ENCODE results near the gene AGO3. TPM values are rescaled to one million over a fixed set of nuclear protein-coding genes. Genes with fewer than 3 reads are reported as not detected.

The AGO3 gene
- total and polyA plus RNA-seq, 2 experiments from 2014 or later, result 19.2 to 27.3 TPM

DNA sequence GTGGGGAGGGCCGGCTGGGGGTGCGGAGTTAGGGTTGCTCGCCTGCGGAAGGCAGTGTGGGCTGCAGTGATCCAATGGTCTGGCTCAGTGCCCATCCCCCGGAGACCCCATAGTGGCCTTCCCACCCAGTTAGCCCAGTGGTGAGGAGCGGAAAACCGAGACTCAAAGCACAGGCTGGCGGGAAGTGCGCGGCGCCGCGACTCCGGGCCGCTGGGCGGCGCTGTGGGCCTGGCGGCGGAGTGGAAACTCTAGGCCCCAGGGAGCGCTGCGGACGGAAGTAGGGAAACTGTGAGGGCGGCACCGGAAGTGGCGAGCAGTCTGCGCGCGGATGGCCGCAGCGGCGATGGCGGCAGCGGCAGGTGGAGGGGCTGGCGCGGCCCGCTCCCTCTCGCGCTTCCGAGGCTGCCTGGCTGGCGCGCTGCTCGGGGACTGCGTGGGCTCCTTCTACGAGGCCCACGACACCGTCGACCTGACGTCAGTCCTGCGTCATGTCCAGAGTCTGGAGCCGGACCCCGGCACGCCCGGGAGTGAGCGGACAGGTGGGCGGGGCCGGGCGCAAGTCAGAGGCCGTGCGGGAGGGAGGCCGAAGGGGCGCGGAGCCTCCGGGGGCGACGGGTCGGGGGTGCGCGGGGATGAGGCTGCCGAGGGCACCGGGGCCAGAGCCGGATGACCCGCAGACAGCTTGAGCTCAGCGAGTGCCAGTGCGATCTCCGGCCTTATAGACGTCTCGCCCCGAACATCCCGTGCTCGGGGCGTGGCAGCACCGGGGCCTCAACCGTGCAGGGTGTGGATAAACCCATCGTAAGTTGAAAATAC is 157.9 kb downstream of the AGO3 start, which contains the start of gene ADPRS:
Gene ADPRS, plus strand, starts transcription at position 316 of the 816 bp plus-strand sequence. Its CDS starts 13 bp downstream, at position 329.
- H4K20me1 ChIP-seq (replicated peaks; ENCODE audit: insufficient read depth), result peaks cover 3% of the 10 kb centered on the region; the same call in 1 of the 2 replicates
- peaks cover 11% of the 10 kb centered on the region; the same call in 1 of the 2 replicates for H3K36me3 ChIP-seq (ENCODE audit: insufficient read depth)
- H3K9me2 ChIP-seq (ENCODE audit: insufficient read depth), result no peaks in the 10 kb centered on the region
- Mint-ChIP-seq H3K36me3 (ENCODE audit: low read depth) (peaks cover 22% of the 10 kb centered on the region), H3K27me3 (ENCODE audit: insufficient read depth, low read depth, poor library complexity) (peaks cover 9% of the 10 kb centered on the region), H3K9me3 (no peaks in the 10 kb centered on the region; the same call in 2 of the 3 replicates), H3K4me3 (peak within 1 kb of the TSS; percentile 91), H3K4me1 (peaks cover 14% of the 10 kb centered on the region), H3K27ac (peak within 1 kb of the TSS; percentile 89)
- ATAC-seq (peak; percentile 67), DNase-seq (ENCODE audit: low spot score) (peak; percentile 94)
- H2AFZ ChIP-seq, result peak within 1 kb of the TSS; percentile 98
- H3F3A ChIP-seq (replicated peaks; ENCODE audit: low read depth), result 0 out of 2 replicates have a peak, but pooled peaks cover 7% of the 10 kb centered on the region
- H3K27me3 ChIP-seq (ENCODE audit: insufficient read depth), result no peaks in the 10 kb centered on the region
- TF ChIP-seq CREB1 (CRISPR knock-in tag; IDR thresholded peaks at IDR 0.05; ENCODE audit: low read depth), result peak; percentile 94
- no peak for TF ChIP-seq EZH2phosphoT487 (IDR thresholded peaks at IDR 0.05; ENCODE audit: unreplicated experiment)
- no peak for TF ChIP-seq STAT1 (IDR thresholded peaks at IDR 0.05; ENCODE audit: unreplicated experiment)
- peak; percentile 74 for TF ChIP-seq ZNF331 (CRISPR knock-in tag; IDR thresholded peaks at IDR 0.05; ENCODE audit: low read depth)
- TF ChIP-seq ETS1 (IDR thresholded peaks at IDR 0.05), result peak; percentile 91
- no peak for TF ChIP-seq ZNF114 (CRISPR knock-in tag; IDR thresholded peaks at IDR 0.05)
- no peak for TF ChIP-seq EZH2 (IDR thresholded peaks at IDR 0.05; ENCODE audit: low read depth, unreplicated experiment)
- TF ChIP-seq, protein P1, sequence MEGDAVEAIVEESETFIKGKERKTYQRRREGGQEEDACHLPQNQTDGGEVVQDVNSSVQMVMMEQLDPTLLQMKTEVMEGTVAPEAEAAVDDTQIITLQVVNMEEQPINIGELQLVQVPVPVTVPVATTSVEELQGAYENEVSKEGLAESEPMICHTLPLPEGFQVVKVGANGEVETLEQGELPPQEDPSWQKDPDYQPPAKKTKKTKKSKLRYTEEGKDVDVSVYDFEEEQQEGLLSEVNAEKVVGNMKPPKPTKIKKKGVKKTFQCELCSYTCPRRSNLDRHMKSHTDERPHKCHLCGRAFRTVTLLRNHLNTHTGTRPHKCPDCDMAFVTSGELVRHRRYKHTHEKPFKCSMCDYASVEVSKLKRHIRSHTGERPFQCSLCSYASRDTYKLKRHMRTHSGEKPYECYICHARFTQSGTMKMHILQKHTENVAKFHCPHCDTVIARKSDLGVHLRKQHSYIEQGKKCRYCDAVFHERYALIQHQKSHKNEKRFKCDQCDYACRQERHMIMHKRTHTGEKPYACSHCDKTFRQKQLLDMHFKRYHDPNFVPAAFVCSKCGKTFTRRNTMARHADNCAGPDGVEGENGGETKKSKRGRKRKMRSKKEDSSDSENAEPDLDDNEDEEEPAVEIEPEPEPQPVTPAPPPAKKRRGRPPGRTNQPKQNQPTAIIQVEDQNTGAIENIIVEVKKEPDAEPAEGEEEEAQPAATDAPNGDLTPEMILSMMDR (conservative IDR thresholded peaks at IDR 0.05; ENCODE audit: low read depth in 2 of 2), result peak; percentile 87 to 97
- TF ChIP-seq, protein P2, sequence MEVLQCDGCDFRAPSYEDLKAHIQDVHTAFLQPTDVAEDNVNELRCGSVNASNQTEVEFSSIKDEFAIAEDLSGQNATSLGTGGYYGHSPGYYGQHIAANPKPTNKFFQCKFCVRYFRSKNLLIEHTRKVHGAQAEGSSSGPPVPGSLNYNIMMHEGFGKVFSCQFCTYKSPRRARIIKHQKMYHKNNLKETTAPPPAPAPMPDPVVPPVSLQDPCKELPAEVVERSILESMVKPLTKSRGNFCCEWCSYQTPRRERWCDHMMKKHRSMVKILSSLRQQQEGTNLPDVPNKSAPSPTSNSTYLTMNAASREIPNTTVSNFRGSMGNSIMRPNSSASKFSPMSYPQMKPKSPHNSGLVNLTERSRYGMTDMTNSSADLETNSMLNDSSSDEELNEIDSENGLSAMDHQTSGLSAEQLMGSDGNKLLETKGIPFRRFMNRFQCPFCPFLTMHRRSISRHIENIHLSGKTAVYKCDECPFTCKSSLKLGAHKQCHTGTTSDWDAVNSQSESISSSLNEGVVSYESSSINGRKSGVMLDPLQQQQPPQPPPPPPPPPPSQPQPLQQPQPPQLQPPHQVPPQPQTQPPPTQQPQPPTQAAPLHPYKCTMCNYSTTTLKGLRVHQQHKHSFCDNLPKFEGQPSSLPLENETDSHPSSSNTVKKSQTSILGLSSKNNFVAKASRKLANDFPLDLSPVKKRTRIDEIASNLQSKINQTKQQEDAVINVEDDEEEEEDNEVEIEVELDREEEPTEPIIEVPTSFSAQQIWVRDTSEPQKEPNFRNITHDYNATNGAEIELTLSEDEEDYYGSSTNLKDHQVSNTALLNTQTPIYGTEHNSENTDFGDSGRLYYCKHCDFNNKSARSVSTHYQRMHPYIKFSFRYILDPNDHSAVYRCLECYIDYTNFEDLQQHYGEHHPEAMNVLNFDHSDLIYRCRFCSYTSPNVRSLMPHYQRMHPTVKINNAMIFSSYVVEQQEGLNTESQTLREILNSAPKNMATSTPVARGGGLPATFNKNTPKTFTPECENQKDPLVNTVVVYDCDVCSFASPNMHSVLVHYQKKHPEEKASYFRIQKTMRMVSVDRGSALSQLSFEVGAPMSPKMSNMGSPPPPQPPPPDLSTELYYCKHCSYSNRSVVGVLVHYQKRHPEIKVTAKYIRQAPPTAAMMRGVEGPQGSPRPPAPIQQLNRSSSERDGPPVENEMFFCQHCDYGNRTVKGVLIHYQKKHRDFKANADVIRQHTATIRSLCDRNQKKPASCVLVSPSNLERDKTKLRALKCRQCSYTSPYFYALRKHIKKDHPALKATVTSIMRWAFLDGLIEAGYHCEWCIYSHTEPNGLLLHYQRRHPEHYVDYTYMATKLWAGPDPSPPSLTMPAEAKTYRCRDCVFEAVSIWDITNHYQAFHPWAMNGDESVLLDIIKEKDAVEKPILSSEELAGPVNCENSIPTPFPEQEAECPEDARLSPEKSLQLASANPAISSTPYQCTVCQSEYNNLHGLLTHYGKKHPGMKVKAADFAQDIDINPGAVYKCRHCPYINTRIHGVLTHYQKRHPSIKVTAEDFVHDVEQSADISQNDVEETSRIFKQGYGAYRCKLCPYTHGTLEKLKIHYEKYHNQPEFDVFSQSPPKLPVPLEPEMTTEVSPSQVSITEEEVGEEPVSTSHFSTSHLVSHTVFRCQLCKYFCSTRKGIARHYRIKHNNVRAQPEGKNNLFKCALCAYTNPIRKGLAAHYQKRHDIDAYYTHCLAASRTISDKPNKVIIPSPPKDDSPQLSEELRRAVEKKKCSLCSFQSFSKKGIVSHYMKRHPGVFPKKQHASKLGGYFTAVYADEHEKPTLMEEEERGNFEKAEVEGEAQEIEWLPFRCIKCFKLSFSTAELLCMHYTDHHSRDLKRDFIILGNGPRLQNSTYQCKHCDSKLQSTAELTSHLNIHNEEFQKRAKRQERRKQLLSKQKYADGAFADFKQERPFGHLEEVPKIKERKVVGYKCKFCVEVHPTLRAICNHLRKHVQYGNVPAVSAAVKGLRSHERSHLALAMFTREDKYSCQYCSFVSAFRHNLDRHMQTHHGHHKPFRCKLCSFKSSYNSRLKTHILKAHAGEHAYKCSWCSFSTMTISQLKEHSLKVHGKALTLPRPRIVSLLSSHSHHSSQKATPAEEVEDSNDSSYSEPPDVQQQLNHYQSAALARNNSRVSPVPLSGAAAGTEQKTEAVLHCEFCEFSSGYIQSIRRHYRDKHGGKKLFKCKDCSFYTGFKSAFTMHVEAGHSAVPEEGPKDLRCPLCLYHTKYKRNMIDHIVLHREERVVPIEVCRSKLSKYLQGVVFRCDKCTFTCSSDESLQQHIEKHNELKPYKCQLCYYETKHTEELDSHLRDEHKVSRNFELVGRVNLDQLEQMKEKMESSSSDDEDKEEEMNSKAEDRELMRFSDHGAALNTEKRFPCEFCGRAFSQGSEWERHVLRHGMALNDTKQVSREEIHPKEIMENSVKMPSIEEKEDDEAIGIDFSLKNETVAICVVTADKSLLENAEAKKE (CRISPR knock-in tag; IDR thresholded peaks at IDR 0.05), result no peak
- peak; percentile 98 for TF ChIP-seq POLR2AphosphoS5 (IDR thresholded peaks at IDR 0.05; ENCODE audit: low read depth)
- TF ChIP-seq, protein P3, sequence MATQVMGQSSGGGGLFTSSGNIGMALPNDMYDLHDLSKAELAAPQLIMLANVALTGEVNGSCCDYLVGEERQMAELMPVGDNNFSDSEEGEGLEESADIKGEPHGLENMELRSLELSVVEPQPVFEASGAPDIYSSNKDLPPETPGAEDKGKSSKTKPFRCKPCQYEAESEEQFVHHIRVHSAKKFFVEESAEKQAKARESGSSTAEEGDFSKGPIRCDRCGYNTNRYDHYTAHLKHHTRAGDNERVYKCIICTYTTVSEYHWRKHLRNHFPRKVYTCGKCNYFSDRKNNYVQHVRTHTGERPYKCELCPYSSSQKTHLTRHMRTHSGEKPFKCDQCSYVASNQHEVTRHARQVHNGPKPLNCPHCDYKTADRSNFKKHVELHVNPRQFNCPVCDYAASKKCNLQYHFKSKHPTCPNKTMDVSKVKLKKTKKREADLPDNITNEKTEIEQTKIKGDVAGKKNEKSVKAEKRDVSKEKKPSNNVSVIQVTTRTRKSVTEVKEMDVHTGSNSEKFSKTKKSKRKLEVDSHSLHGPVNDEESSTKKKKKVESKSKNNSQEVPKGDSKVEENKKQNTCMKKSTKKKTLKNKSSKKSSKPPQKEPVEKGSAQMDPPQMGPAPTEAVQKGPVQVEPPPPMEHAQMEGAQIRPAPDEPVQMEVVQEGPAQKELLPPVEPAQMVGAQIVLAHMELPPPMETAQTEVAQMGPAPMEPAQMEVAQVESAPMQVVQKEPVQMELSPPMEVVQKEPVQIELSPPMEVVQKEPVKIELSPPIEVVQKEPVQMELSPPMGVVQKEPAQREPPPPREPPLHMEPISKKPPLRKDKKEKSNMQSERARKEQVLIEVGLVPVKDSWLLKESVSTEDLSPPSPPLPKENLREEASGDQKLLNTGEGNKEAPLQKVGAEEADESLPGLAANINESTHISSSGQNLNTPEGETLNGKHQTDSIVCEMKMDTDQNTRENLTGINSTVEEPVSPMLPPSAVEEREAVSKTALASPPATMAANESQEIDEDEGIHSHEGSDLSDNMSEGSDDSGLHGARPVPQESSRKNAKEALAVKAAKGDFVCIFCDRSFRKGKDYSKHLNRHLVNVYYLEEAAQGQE (IDR thresholded peaks at IDR 0.05; ENCODE audit: unreplicated experiment), result no peak
- no peak for TF ChIP-seq NANOG (IDR thresholded peaks at IDR 0.05; ENCODE audit: borderline replicate concordance)
- no peak for TF ChIP-seq JUNB (IDR thresholded peaks at IDR 0.05; ENCODE audit: unreplicated experiment)
- H3K27ac ChIP-seq (ENCODE audit: low read depth), result no peak within 1 kb of the TSS; the same call in 1 of the 2 replicates
- peaks cover 13% of the 10 kb centered on the region for H3K79me2 ChIP-seq (replicated peaks; ENCODE audit: insufficient read depth)
- H3K4me2 ChIP-seq, result peak within 1 kb of the TSS; percentile 96
- H3K4me1 ChIP-seq (ENCODE audit: insufficient read depth), result peaks cover 6% of the 10 kb centered on the region; the same call in 1 of the 2 replicates
- H3K4me3 ChIP-seq, result peak within 1 kb of the TSS; percentile 95
